HepG2 (cell line): ENCODE measurements around the gene PPP2R2C. TPM values are rescaled to one million over a fixed set of nuclear protein-coding genes. Genes with fewer than 3 reads are reported as not detected.

ENCODE experiments used
- ATAC-seq: fragments of 200-7000 bp; cut with Tn5 transposase; 3 replicates; pipeline ENCODE4 v1.9.1; 2020; ENCODE audit warnings: mild to moderate bottlenecking, moderate library complexity
- BruUV-seq: library from RNA; stranded (reverse); fragments of 400-500 nt; replicated peaks from 2 replicates; lab custom pipeline; 2021; lab: Mats Ljungman, UMichigan
- CTCF ChIA-PET: fragments of 300-600 bp; formaldehyde crosslinking; extraction: SDS; loops from one replicate; lab custom pipeline; 2021; ENCODE audit warnings: low total read pairs, inconsistent platforms, low intra/inter-chr PET ratio; lab: Yijun Ruan, JAX
- POLR2A ChIA-PET: fragments of 350-600 bp; sonication (Branson Sonifier 250); formaldehyde crosslinking; loops from one replicate; lab custom pipeline; 2020; ENCODE audit warnings: antibody characterized with exemption, inconsistent platforms; lab: Yijun Ruan, JAX
- DNase-seq: peaks from one replicate; pipeline ENCODE4 v3.0.0-alpha.2; 2015; ENCODE audit warnings: low spot score
- FAIRE-seq: peaks from 3 replicates; lab custom pipeline; 2011; peaks lifted over from hg19 to GRCh38; lab: Jason Lieb, UNC
- H2AFZ ChIP-seq: one replicate; pipeline ENCODE4 v1.6.1; 2011; ENCODE audit warnings: low read length, inconsistent platforms
- H3K27ac ChIP-seq: fragments of 300-600 bp; 3 replicates; pipeline ENCODE4 v1.8.0; 2011; ENCODE audit warnings: mixed run types, mild to moderate bottlenecking, mixed read lengths, low read length, inconsistent platforms; ENCODE audit not compliant: insufficient read depth; ENCODE audit errors: extremely low read length
- H3K27me3 ChIP-seq, 2 experiments: fragments of 200-600 bp in 1 of 2; 2 replicates in 1 of 2; 3 replicates in 1 of 2; pipeline versions ENCODE4 v1.6.0 to v1.8.0; 2011; ENCODE audit warnings: low read length in 2 of 2, mild to moderate bottlenecking in 2 of 2, moderate library complexity in 2 of 2, inconsistent platforms in 1 of 2; ENCODE audit not compliant: insufficient read depth in 2 of 2, control insufficient read depth in 1 of 2
- H3K36me3 ChIP-seq, 2 experiments: fragments of 200-600 bp in 1 of 2; replicated peaks in 1 of 2; 2 replicates in 1 of 2; 3 replicates in 1 of 2; pipeline versions ENCODE4 v1.5.1 to v1.8.0; 2011; ENCODE audit warnings: low read length in 2 of 2, inconsistent platforms in 1 of 2; ENCODE audit not compliant: insufficient read depth in 2 of 2, control insufficient read depth in 1 of 2
- H3K4me1 ChIP-seq: 2 replicates; pipeline ENCODE4 v1.5.1; 2012; ENCODE audit warnings: low read length, inconsistent platforms; ENCODE audit not compliant: insufficient read depth
- H3K4me2 ChIP-seq: 2 replicates; pipeline ENCODE4 v1.6.0; 2011; ENCODE audit warnings: low read depth, low read length, inconsistent platforms
- H3K4me3 ChIP-seq, 3 experiments: fragments of 200-600 bp in 1 of 3; sonication (generic), shearing (Covaris generic) in 1 of 3; replicated peaks in 1 of 3; 2 replicates each; pipeline ENCODE4 v1.5.1; 2011 to 2016; ENCODE audit warnings: low read length in 3 of 3, inconsistent platforms in 2 of 3, low read depth in 2 of 3, mild to moderate bottlenecking in 2 of 3, control low read depth in 1 of 3, mixed read lengths in 1 of 3; ENCODE audit not compliant: insufficient read depth in 1 of 3
- H3K79me2 ChIP-seq: one replicate; pipeline ENCODE4 v1.6.1; 2011; ENCODE audit warnings: low read length, inconsistent platforms; ENCODE audit not compliant: insufficient read depth
- H3K9ac ChIP-seq: 2 replicates; pipeline ENCODE4 v1.6.0; 2011; ENCODE audit warnings: mild to moderate bottlenecking, low read depth, low read length, inconsistent platforms; ENCODE audit not compliant: insufficient read depth
- H3K9me3 ChIP-seq: 2 replicates; pipeline ENCODE4 v1.5.1; 2012; ENCODE audit warnings: mild to moderate bottlenecking, low read length
- H4K20me1 ChIP-seq: 2 replicates; pipeline ENCODE4 v1.6.0; 2011; ENCODE audit warnings: inconsistent platforms, mild to moderate bottlenecking, low read length, moderate library complexity; ENCODE audit not compliant: insufficient read depth
- HNRNPH1 ChIP-seq: fragments of 200-400 bp; formaldehyde crosslinking; optimal IDR thresholded peaks from 2 replicates; pipeline ENCODE3; 2017; ENCODE audit warnings: mild to moderate bottlenecking, low read depth, low read length
- KDM5B ChIP-seq: sonication (generic); formaldehyde crosslinking; IDR thresholded peaks from 2 replicates; pipeline ENCODE4 v1.4.0; 2020; ENCODE audit warnings: missing genetic modification reagents, mild to moderate bottlenecking, borderline replicate concordance
- KLF6 ChIP-seq: IDR thresholded peaks from 2 replicates; pipeline ENCODE4 v1.8.0; 2016; ENCODE audit warnings: missing biosample characterization, missing genetic modification reagents
- NR2F1 ChIP-seq, 2 experiments: fragments of 450-650 bp in 1 of 2; formaldehyde crosslinking in 1 of 2; IDR thresholded peaks; 2 replicates each; pipeline versions ENCODE4 v1.5.0 to v1.6.1; 2016 to 2020; ENCODE audit warnings: mild to moderate bottlenecking in 1 of 2, missing compliant biosample characterization in 1 of 2, missing genetic modification reagents in 1 of 2, moderate library complexity in 1 of 2
- RFX1 ChIP-seq: fragments of 450-650 bp; IDR thresholded peaks from 2 replicates; pipeline ENCODE4 v1.6.1; 2017
- SALL1 ChIP-seq: sonication (generic); formaldehyde crosslinking; IDR thresholded peaks from 2 replicates; pipeline ENCODE4 v1.8.0; 2022; ENCODE audit warnings: mild to moderate bottlenecking, missing genetic modification reagents
- SRSF1 ChIP-seq: fragments of 200-400 bp; formaldehyde crosslinking; optimal IDR thresholded peaks from 2 replicates; pipeline ENCODE3; 2017; ENCODE audit warnings: mild to moderate bottlenecking, low read depth, low read length, moderate library complexity
- STAG1 ChIP-seq: sonication (generic); formaldehyde crosslinking; IDR thresholded peaks from 2 replicates; pipeline ENCODE4 v1.4.0; 2020; ENCODE audit warnings: missing genetic modification reagents
- ZFX ChIP-seq: sonication (generic); formaldehyde crosslinking; IDR thresholded peaks from 2 replicates; pipeline ENCODE4 v1.4.0; 2020; ENCODE audit warnings: mild to moderate bottlenecking, low read depth, missing genetic modification reagents, moderate library complexity
- ZMAT3 ChIP-seq: sonication (generic); formaldehyde crosslinking; conservative IDR thresholded peaks from 2 replicates; pipeline ENCODE4 v1.7.0; 2021; ENCODE audit warnings: missing genetic modification reagents
- ZNF121 ChIP-seq: sonication (generic); formaldehyde crosslinking; IDR thresholded peaks from 2 replicates; pipeline ENCODE4 v1.5.0; 2020; ENCODE audit warnings: mild to moderate bottlenecking, missing genetic modification reagents
- ZNF652 ChIP-seq: IDR thresholded peaks from 2 replicates; pipeline ENCODE4 v1.6.1; 2016; ENCODE audit warnings: low read depth, borderline replicate concordance
- WGBS: methylation state at CpG from one replicate; pipeline ENCODE4 v1.1.6; 2017; ENCODE audit warnings: low lambda C conversion rate; 5-methylcytosine and 5-hydroxymethylcytosine counted together
- in situ Hi-C: cut with HindIII; loops from 2 replicates; pipeline ENCODE4 v1.10.0; 2017; ENCODE audit warnings: low pct_unique_long_range_greater_than_20kb; ENCODE audit not compliant: extremely low pct_ligation_motif_present
- intact Hi-C: fragments of 100-400 bp; cut with micrococcal nuclease; formaldehyde crosslinking; loops from one replicate; pipeline ENCODE4 v1.10.0; 2022; ENCODE audit not compliant: unreplicated experiment
- polyA plus RNA-seq, 8 experiments: library from polyadenylated mRNA; depleted of rRNA in 3 of 8; stranded (reverse) in 7 of 8; unstranded in 1 of 8; fragments of >200 nt; fragmentation: Illumina TruSeq in 4 of 8; extraction: Trizol in 4 of 8; gene quantifications; 2 replicates each; pipeline versions ENCODE4 v1.2.1 to v1.2.3, GENCODE V29; 2011 to 2016; ENCODE audit warnings: low read depth in 4 of 8, missing spikeins in 1 of 8, mixed read lengths in 1 of 8; ENCODE audit not compliant: insufficient read depth in 1 of 8
- total RNA-seq, 5 experiments: library from RNA; depleted of rRNA; stranded (reverse); fragments of >200 nt; fragmentation: Illumina TruSeq; extraction: Trizol; gene quantifications; 2 replicates each; pipeline ENCODE4 v1.2.3, GENCODE V29; 2016; ENCODE audit warnings: low read depth in 1 of 5
- TF ChIP-seq, protein P1 (sequence below): sonication (generic); formaldehyde crosslinking; IDR thresholded peaks from 2 replicates; pipeline ENCODE4 v1.4.0; 2020; ENCODE audit warnings: missing genetic modification reagents
- TF ChIP-seq, protein P2 (sequence below): sonication (generic); formaldehyde crosslinking; IDR thresholded peaks from 2 replicates; pipeline ENCODE4 v1.5.1; 2020; ENCODE audit warnings: missing genetic modification reagents, mild to moderate bottlenecking, borderline replicate concordance
- TF ChIP-seq, protein P3 (sequence below): sonication (generic); formaldehyde crosslinking; IDR thresholded peaks from 2 replicates; pipeline ENCODE4; 2020; ENCODE audit warnings: missing genetic modification reagents, mild to moderate bottlenecking, borderline replicate concordance

Gene PPP2R2C
- total and polyA plus RNA-seq, 2 of the 13 experiments (the other 11 are each of a cell fraction or from before 2014, with no cell fraction given), result 0.60 to 8.6 TPM

- H3K4me1 ChIP-seq, result peaks cover 61% of the 10 kb centered on the region
- H3K4me3 ChIP-seq, result peak overlapping the region in 1 of 3 experiments; percentile 37; a peak in 1 of 6 replicates
- POLR2A ChIA-PET, result interaction anchor here (0.5 to 1.8 kb wide), 7 partner anchors 8 to 295 kb away, joined by 3 to 17 read pairs (median 3); partner anchors contain the start of gene WFS1
- in situ Hi-C loops (no loop called here), intact Hi-C loops (no loop called here)
- H3K9ac ChIP-seq, result peak overlapping the region; percentile 52; the same call in 1 of the 2 replicates
- peaks cover 40% of the 10 kb centered on the region for H3K79me2 ChIP-seq
- H3K27ac ChIP-seq, result peak overlapping the region; percentile 92
- 14% methylated on average over 6 of the region's 10 CpGs for WGBS
- FAIRE-seq (peak; percentile 86), ATAC-seq (peak; percentile 52), DNase-seq (peak; percentile 73)
- no peaks in the 10 kb centered on the region for H3K9me3 ChIP-seq
- H4K20me1 ChIP-seq, result 0 out of 2 replicates have a peak, but pooled peaks cover 4% of the 10 kb centered on the region
- H3K4me2 ChIP-seq, result peak overlapping the region; percentile 58
- no peaks in the 10 kb centered on the region for H3K27me3 ChIP-seq
- BruUV-seq, result no TSS peak
- peaks cover 33 to 48% of the 10 kb centered on the region in 2 experiments for H3K36me3 ChIP-seq
- no peak overlapping the region for H2AFZ ChIP-seq
- CTCF ChIA-PET, result interaction anchor here (1.7 kb wide), 1 partner anchor 15 kb away, joined by 3 read pairs; no protein-coding TSS in a partner anchor
- TF ChIP-seq RFX1, result no peak
- no peak for TF ChIP-seq KDM5B (CRISPR knock-in tag)
- TF ChIP-seq ZFX (CRISPR knock-in tag), result peak; percentile 50
- TF ChIP-seq SALL1 (CRISPR knock-in tag), result peak; percentile 25; the same call in 1 of the 2 replicates
- no peak for TF ChIP-seq ZNF121 (CRISPR knock-in tag)
- no peak for TF ChIP-seq STAG1 (CRISPR knock-in tag)
- TF ChIP-seq NR2F1 (CRISPR knock-in tag; IDR thresholded peaks at IDR 0.05), result no peak
- TF ChIP-seq KLF6 (CRISPR knock-in tag), result no peak
- no peak for TF ChIP-seq ZMAT3 (CRISPR knock-in tag)
- no peak for TF ChIP-seq ZNF652 (CRISPR knock-in tag)
- TF ChIP-seq, protein P1, sequence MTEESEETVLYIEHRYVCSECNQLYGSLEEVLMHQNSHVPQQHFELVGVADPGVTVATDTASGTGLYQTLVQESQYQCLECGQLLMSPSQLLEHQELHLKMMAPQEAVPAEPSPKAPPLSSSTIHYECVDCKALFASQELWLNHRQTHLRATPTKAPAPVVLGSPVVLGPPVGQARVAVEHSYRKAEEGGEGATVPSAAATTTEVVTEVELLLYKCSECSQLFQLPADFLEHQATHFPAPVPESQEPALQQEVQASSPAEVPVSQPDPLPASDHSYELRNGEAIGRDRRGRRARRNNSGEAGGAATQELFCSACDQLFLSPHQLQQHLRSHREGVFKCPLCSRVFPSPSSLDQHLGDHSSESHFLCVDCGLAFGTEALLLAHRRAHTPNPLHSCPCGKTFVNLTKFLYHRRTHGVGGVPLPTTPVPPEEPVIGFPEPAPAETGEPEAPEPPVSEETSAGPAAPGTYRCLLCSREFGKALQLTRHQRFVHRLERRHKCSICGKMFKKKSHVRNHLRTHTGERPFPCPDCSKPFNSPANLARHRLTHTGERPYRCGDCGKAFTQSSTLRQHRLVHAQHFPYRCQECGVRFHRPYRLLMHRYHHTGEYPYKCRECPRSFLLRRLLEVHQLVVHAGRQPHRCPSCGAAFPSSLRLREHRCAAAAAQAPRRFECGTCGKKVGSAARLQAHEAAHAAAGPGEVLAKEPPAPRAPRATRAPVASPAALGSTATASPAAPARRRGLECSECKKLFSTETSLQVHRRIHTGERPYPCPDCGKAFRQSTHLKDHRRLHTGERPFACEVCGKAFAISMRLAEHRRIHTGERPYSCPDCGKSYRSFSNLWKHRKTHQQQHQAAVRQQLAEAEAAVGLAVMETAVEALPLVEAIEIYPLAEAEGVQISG (CRISPR knock-in tag), result no peak
- TF ChIP-seq, protein P2, sequence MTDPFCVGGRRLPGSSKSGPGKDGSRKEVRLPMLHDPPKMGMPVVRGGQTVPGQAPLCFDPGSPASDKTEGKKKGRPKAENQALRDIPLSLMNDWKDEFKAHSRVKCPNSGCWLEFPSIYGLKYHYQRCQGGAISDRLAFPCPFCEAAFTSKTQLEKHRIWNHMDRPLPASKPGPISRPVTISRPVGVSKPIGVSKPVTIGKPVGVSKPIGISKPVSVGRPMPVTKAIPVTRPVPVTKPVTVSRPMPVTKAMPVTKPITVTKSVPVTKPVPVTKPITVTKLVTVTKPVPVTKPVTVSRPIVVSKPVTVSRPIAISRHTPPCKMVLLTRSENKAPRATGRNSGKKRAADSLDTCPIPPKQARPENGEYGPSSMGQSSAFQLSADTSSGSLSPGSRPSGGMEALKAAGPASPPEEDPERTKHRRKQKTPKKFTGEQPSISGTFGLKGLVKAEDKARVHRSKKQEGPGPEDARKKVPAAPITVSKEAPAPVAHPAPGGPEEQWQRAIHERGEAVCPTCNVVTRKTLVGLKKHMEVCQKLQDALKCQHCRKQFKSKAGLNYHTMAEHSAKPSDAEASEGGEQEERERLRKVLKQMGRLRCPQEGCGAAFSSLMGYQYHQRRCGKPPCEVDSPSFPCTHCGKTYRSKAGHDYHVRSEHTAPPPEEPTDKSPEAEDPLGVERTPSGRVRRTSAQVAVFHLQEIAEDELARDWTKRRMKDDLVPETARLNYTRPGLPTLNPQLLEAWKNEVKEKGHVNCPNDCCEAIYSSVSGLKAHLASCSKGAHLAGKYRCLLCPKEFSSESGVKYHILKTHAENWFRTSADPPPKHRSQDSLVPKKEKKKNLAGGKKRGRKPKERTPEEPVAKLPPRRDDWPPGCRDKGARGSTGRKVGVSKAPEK, result no peak
- TF ChIP-seq HNRNPH1, result no peak
- TF ChIP-seq, protein P3, sequence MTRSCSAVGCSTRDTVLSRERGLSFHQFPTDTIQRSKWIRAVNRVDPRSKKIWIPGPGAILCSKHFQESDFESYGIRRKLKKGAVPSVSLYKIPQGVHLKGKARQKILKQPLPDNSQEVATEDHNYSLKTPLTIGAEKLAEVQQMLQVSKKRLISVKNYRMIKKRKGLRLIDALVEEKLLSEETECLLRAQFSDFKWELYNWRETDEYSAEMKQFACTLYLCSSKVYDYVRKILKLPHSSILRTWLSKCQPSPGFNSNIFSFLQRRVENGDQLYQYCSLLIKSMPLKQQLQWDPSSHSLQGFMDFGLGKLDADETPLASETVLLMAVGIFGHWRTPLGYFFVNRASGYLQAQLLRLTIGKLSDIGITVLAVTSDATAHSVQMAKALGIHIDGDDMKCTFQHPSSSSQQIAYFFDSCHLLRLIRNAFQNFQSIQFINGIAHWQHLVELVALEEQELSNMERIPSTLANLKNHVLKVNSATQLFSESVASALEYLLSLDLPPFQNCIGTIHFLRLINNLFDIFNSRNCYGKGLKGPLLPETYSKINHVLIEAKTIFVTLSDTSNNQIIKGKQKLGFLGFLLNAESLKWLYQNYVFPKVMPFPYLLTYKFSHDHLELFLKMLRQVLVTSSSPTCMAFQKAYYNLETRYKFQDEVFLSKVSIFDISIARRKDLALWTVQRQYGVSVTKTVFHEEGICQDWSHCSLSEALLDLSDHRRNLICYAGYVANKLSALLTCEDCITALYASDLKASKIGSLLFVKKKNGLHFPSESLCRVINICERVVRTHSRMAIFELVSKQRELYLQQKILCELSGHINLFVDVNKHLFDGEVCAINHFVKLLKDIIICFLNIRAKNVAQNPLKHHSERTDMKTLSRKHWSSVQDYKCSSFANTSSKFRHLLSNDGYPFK (CRISPR knock-in tag), result no peak
- TF ChIP-seq SRSF1, result peak; percentile 51
Observed at GRCh38 chr4:6278801-6279197, 193.6 kb downstream of the PPP2R2C start.
